GM20431 (cell line): ENCODE measurements around the gene DNMT1.
"Not testable (repeated sequence)": the region's sequence is repeated elsewhere in the genome, so short reads cannot be mapped to it uniquely, and the experiment has no call there.

ENCODE experiments used
- in situ Hi-C: fragments of 300-500 bp; cut with MseI, MboI; formaldehyde crosslinking; loops from one replicate; pipeline ENCODE4 v1.15.0; 2020; ENCODE audit warnings: low sequenced_read_pairs; ENCODE audit not compliant: unreplicated experiment

DNMT1 gene

DNA sequence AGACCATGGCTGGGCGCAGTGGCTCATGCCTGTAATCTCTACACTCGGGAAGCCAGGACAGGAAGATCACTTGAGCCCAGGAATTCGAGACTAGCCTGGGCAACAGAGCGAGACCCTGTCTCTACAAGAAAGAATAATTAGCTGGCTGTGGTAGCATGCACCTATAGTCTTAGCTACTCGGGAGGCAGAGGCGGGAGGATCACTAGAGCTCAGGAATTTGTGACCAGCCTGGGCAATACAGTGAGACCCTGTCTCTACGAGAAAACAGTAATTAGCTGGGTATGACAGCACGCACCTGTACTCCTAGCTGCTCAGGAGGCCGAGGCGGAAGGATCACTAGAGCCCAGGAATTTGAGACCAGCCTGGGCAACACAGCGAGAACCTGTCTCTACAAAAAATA, 7.4 kb downstream of the DNMT1 start:
- in situ Hi-C loops = no loop called here

DNA sequence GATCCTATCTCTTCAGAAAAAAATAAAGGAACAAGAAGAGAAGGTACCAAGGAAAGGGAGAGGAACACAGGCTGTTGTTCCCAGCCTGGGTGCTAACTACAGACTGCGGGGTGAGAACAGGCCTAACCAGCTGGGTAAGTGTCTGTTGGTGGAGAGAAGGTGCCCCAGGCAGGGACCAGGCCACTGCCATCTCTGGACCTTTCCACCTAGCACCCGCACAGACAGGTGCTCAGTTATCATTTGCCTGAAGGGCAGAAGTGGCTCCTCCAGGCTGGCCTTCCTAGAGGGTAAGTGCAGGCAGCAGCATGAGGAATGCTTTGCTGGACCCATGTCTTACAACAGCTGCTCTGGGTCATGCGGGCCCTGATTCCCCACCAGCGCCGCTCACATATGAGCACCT, 10.1 kb downstream of the DNMT1 start:
- in situ Hi-C loops = no loop called here

DNA sequence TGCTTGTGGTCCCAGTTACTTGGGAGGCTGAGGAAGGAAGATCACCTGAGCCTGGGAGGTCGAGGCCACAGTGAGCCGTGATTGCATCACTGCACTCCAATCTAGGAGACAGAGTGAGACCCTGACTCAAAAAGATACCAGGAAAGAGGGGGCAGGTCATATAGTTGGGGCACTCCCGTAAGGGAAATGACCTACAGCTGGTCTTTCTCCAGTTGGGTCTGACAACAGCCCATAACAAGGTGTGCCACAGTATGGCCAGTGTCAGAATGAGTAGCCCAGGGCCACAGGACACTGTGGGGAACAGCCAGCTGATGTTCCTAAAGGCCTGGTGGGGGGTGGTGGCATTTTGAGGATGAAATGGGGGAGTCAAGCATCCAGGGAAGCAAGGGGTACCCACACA, 10.8 kb downstream of the DNMT1 start:
- in situ Hi-C loops = no loop called here

DNA sequence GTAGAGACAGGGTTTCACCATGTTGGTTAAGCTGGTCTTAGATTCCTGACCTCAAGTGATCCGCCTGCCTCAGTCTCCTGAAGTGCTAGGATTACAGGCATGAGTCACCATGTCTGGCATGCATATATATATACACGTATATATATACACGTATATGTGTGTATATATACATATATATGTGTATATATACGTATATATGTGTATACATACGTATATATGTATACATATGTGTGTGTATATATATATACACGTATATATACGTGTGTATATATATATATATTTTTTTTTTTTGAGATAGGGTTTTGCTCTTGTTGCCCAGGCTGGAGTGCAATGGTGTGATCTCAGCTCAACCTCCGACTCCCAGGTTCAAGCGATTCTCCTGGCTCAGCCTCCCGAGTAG, 11.9 kb downstream of the DNMT1 start:
- in situ Hi-C loops = no loop called here

DNA sequence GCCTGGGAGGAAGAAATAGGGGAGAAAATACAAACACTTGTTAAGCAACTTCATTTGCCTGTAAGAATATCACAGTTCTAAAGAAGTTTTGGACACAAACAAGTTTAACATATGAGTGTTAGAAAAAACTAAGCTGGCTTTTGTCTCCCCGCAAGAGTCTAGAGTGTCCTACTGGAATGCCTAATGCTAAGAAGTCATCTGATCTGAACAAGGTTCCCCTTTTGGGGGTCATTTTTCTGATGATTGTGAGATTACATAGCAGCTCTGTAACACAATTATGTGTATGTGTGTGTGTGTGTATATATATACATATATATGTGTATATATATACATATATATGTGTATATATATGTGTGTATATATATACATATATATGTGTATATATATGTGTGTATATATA, 12.7 kb downstream of the DNMT1 start:
- in situ Hi-C loops = no loop called here

DNA sequence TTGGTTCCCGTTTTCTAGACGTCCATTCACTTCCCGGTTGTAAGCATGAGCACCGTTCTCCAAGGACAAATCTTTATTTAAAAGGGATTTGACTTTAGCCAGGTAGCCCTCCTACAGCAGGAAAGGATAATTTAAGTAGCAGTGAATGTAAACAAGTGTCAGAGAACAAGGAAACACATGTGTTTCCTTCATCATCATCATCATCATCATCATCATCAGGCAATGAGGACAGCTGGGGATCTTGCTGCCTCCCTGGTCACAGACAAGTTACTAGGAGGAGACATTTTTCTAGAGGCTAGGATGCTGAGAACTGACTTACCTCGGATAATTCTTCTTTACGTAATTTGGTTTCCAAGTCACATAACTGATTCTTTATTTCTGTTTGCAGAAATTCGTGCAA, 14.3 kb downstream of the DNMT1 start:
- in situ Hi-C loops = no loop called here

DNA sequence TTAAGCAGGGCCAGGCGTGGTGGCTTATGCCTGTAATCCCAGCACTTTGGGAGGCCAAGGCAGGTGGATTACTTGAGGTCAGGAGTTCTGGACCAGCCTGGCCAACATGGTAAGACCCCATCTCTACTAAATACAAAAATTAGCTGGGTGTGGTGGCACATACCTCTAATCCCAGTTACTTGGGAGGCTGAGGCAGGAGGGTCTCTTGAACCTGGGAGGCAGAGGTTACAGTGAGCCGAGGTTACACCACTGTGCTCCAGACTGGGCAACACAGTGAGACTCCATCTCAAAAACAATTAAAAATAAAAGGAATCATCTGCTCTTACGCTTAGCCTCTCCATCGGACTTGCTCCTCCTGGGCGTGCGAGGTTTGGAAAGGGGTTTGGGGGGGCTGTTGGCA, 14.7 kb downstream of the DNMT1 start:
- in situ Hi-C loops = not testable (repeated sequence)

DNA sequence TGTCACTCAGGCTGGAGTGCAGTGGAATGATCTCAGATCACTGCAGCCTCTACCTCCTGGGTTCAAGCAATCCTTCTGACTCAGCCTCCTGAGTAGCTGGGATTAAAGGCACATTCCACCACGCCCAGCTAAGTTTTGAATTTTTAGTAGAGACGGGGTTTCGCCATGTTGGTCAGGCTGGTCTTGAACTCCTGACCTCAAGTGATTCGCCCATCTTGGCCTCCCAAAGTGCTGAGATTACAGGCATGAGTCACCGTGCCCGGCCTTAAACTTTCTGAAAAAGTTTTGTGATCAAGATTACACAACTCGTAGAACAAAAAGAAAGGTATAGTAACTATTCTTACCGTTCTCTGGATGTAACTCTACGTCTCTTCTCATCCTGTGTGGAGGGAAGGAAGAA, 21.2 kb downstream of the DNMT1 start:
- in situ Hi-C loops = no loop called here

DNA sequence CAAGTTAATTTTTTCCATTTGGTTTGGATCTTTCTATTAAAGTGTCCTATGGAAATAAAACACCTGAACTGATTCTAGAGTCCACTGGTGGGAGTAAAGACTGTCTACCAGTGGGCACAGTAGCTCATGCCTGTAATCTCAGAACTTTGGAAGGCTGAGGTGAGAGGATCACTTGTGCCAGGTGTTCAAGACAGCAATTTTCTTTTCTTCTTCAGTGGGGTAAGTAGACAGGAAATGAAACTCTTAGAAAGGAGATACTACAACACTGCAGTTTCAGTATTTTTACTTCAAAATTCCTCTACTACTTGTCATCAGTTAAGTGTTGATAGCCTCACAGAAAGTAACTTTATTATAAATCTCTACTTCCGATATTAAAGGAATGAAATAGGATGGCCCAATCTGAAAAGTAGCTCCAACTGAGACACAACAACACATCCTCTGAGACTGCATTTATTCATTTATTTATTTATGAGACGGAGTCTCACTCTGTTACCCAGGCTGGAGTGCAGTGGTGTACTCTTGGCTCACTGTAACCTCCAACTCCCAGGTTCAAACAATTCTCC, 26.3 kb downstream of the DNMT1 start:
- in situ Hi-C loops = no loop called here

DNA sequence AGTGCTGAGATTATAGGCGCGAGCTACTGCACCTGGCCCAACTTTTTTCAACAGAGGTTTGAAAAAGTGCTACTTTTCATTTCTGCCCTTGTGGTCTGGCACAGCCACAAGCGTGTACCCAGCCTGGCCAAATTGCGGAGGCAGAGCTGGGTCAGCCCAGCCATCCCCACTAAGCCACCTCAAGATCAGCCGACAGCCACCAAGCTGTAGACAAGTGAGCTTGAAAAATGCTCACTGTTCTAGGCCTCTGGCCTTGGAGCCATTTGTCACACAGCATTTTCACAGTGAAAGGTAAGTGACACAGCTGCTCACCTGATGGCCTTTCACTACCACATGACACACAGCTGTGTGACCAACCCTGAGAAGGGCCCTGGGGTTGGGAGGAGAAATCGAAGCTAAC, 27.3 kb downstream of the DNMT1 start:
- in situ Hi-C loops = no loop called here

DNA sequence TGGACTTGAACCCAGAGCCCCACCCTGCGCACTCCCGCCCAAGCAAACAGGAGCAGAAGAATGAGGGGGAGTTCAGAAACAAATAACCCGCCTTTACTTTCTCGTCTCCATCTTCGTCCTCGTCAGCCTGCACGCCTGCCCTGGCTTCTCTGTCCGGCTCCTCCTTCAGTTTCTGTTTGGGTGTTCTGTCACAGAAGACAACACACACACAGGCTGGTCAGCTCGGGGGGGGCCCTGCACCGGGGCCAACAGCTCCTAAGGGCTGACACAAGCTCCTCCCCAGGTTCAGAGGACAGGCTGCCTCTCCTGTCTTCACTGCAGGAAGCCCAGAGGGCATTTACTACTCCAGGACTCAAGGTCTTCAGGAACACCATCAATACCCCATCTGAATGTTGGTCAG, 28.3 kb downstream of the DNMT1 start:
- in situ Hi-C loops = not testable (repeated sequence)

DNA sequence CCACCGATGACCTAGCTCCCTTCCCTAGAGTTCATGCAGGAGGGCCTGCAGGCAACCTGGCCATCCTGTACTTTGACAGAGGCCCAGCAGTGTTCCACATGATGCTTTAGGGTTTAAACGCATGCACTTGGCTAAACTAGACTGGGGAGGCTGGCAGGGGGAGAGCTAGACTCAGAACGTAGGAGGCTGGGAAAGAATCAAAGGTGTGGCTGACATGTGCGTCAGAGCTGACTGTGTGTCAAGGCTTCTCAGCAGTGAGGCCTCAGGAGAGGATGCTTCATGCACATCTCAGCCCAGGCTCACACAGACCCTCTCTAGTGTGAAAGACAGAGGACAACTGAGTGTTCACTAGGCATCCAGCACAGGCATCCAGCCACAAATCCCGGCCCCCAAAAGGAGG, 28.7 kb downstream of the DNMT1 start:
- in situ Hi-C loops = no loop called here

DNA sequence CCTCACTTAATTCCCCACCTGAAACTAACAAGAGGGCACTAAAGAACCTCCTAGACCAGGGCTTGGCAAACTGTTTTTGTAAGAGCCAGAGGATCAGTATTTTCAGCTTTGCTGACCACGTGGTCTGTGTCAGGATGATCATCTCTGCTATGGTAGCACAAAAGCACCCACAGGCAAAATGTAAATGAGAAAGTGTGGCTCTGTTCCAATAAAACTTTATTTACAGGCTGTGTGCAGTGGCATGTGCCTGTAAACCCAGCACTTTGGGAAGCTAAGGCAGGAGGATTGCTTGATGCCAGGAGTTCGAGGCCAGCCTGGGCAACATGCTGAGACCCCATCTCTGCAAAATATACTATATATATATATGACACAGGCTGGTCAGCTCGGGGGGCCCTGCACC, 31.2 kb downstream of the DNMT1 start:
- in situ Hi-C loops = no loop called here

DNA sequence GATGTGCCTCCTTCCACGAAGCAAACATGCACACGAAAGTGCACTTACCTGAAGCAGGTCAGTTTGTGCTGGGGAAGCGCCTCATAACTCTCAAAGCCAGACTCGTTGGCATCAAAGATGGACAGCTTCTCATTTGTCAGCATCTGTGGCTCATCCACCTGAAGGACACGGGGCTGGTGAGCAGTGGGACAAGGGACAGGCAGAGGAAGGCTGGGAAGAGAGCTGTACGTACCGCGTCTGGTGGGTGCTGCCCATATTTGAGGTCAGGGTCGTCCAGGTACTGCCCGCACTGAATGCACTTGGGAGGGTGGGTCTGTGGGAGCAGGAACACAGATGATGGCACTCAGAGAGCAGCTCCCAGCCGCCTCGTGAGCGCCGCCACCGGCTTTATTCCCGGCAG, 35.1 kb downstream of the DNMT1 start:
- in situ Hi-C loops = no loop called here

DNA sequence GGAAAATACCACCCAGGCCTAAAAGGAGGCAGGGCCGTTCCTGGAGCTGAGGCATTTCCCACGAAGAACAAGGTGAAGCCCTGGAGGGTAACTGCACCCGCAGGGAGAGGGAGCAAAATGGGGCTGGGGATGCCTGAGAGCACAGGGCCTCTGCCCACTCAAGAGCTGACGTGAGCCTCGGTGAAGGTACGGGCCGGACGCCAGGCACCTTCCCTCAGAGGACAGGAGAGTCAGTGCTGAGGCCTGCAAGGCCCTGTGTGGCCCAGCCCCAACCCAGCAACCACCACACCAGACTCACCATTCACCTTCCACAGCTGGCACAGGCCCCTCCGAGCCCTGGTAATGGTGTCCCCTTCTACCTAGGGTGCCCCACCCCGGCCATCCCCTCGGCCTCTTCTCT, 36.3 kb downstream of the DNMT1 start:
- in situ Hi-C loops = no loop called here

DNA sequence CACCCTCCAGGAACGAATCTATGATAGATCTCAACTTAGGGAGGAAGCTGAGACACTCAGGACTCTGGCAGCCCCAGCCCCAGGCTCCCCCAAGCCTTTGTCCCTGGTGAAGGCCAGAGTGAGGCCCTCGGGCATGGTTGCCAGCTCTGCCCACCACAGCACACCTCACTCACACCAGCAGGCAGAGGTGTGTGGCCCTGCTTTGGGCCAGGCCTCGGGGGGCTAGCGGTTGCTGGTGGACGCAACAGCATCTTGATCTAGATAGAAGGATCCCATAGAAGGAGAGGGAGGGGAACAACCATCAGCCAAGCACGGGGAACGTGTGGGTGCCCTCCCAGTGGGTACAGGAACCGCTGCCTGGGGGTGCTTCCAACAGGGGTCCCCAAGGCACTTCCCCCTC, 36.7 kb downstream of the DNMT1 start:
- in situ Hi-C loops = no loop called here

DNA sequence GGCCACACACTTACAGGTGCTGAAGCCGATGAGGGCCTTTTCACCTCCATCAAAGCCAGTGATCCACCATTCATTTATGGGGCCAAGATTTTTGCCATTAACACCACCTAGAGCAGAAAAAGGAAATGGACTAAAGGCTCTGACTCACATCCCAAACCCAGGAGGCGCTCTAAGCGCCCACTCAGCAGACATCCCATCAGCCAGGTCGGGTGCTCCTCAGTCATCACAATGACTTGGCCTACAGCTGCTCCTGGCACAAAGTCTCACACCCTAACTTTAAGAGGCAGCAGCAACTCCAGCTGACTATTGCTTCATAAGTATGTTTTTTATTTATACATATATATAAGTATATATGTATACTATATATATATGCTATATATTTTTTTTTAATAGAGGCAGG, 38.9 kb downstream of the DNMT1 start:
- in situ Hi-C loops = no loop called here

DNA sequence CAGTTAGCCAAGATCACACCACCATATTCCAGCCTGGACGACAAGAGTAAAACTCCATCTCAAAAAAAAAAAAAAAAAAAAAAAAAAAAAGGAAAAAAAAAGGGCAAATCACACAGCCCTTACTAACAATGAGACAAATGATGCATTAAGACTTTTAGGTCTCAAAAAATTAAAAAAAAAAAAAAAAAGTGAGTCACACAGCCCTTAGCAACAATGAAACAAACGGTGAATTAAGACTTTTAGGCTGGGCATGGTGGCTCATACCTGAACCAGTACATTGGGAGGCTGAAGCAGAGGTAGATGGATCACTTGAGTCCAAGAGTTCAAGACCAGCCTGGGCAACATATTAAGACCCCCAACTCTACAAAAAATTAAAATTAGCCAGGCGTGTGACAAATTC, 42.7 kb downstream of the DNMT1 start:
- in situ Hi-C loops = no loop called here

DNA sequence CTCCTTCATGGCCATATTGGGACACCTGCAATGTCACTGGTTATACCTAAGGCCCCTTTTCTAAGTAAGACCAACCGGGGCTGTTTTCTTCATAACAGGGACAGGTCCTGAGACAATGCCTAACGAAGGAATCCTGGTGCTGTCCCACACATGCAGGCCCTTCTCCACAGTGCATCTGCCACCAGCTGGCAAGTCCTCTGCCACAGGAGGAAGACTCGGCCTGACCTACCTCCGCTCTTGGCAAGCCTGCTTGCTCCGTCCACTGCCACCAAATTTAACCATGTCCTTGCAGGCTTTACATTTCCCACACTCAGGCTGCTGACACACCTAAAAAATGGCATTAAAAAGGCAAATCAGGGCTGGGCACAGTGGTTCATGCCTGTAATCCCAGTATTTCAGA, 43.2 kb downstream of the DNMT1 start:
- in situ Hi-C loops = no loop called here

DNA sequence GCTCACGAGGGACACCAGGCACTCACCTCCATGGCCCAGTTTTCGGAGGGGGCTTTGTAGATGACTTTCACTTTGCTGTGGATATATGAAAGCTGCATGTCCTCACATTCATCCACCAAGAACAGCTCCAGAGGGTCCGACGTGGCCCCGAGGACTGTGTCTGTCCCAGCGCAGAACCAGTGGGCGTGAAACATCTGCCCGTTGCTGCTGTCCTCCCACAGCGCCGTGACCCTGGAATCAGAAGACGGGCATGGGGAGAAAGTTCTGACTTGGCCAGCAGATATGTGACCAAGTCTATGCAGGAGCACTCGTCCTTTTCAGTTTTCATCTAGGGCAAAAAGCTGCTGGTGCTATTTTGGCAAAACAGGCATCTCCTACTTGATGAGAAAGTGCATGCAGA, 45.3 kb downstream of the DNMT1 start:
- in situ Hi-C loops = no loop called here

DNA sequence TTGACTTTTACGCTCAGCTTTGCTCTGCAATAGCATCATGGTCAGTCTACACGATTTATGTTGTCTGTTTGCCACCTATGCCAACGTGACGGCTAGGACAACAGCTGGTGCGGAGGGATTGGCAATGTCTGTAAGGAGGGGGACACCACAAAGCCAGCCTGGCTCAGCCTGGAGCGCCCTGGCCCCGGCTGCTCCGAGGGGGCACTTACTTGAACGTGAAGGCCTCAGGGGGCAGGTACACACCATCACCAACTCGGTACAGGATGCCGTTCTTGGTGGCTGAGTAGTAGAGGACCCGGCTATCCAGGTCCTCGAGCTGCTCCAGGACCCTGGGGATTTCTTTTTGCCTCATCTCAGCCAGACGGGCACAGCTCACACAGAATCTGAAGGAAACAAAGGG, 48.6 kb downstream of the DNMT1 start:
- in situ Hi-C loops = no loop called here

DNA sequence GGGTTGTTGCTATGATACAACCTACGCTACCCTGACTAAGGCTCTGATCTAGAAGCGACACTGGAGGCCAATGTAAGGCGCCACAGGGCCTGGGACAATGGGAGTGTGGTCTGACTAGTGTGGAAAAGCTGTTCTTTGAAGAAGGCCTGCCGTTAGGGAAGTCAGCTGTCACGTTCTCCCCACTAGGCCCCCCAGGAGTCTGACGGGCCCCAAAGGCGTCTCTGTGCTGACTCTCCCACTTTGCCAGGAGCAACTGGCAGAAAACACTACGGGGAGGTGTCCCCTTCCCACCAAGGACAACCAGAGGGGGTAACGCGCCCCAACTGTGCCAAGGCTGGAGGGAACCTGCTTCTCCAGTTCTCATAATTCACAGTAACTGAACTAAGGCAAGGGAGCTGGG, 49.7 kb downstream of the DNMT1 start:
- in situ Hi-C loops = no loop called here

DNA sequence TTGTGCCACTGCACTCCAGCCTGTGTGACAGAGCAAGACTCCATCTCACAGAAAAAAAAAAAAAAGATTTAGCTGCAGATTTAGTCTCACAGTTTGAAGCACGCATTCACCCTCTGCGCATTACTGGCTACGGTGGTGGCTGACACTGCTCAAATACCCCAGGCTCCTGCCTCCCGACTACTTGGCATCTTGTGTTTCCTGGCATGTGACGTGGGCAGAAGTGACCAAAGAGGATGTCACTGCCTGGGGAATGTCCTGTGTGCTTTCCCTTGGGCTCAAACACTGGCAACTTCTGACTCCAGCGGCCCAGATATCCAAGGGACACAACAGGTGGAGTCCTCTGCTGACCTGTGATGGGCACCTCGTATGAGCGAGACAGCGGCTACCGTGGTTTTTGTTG, 50.4 kb downstream of the DNMT1 start:
- in situ Hi-C loops = no loop called here
